Lower leg skin (tissue), 4 donors: ENCODE data around the gene PDZD2. TPM values are rescaled to one million over a fixed set of nuclear protein-coding genes. Genes with fewer than 3 reads are reported as not detected.
"Not testable (repeated sequence)": the region's sequence is repeated elsewhere in the genome, so short reads cannot be mapped to it uniquely, and the experiment has no call there.

Source experiments
- DNase-seq, 2 donors: peaks; one replicate each; pipeline ENCODE4 v3.0.0-alpha.2; 2019; ENCODE audit warnings: low spot score in 2 of 2
- H3K4me3 ChIP-seq: fragments of 200-600 bp; sonication (generic); 2 replicates; pipeline ENCODE4 v1.5.1; 2017; ENCODE audit warnings: mild to moderate bottlenecking, low read depth; ENCODE audit not compliant: poor library complexity, severe bottlenecking
- CTCF ChIP-seq, 3 donors: fragments of 450-650 bp; IDR thresholded peaks; one replicate each; pipeline ENCODE4 v1.5.1; 2016; ENCODE audit warnings: antibody characterized with exemption in 3 of 3, mild to moderate bottlenecking in 3 of 3, moderate library complexity in 2 of 3
- POLR2A ChIP-seq, 2 donors: fragments of 450-650 bp; IDR thresholded peaks; one replicate each; pipeline ENCODE4 v1.6.1; 2016 to 2017; ENCODE audit warnings: antibody characterized with exemption in 2 of 2, mild to moderate bottlenecking in 1 of 2, moderate library complexity in 1 of 2
- WGBS, 2 donors: methylation state at CpG; one replicate each; pipeline ENCODE4 v1.1.5; 2018; 5-methylcytosine and 5-hydroxymethylcytosine counted together
- intact Hi-C: fragments of 100-400 bp; cut with DNase I; formaldehyde crosslinking; loops from one replicate; pipeline ENCODE4 v1.15.0; 2023; ENCODE audit warnings: low total_unique reads
- total RNA-seq, 4 donors: library from RNA; depleted of rRNA; stranded (reverse); fragments of >200 nt; gene quantifications; one replicate each; pipeline ENCODE4 v1.1.0, GENCODE V29; 2016

Gene PDZD2
- total RNA-seq, 4 donors from 2014 or later: 102 to 150 (median 116) TPM

GRCh38 chr5:31965227-31965626, 326.3 kb downstream of the PDZD2 start:
- no peak overlapping the region for H3K4me3 ChIP-seq
- no peak for TF ChIP-seq POLR2A (IDR thresholded peaks at IDR 0.05)
- TF ChIP-seq CTCF (IDR thresholded peaks at IDR 0.05): no peak
- no peak for DNase-seq
- intact Hi-C loops: no loop called here
- WGBS, 2 donors: 88% methylated on average over 6 of the region's 6 CpGs

- TF ChIP-seq CTCF (IDR thresholded peaks at IDR 0.05): no peak
- H3K4me3 ChIP-seq: no peak overlapping the region
- no peak for DNase-seq
- intact Hi-C loops: no loop called here
- WGBS, 2 donors: 47 to 48% methylated on average over 5 of the region's 5 CpGs
Measured at GRCh38 chr5:31966936-31967335, 328.0 kb downstream of the PDZD2 start.

- WGBS, 2 donors: 20 to 36% methylated on average over 3 of the region's 3 CpGs
- intact Hi-C loops: no loop called here
- DNase-seq: no peak
- no peak overlapping the region for H3K4me3 ChIP-seq
- no peak for TF ChIP-seq CTCF (IDR thresholded peaks at IDR 0.05)
- TF ChIP-seq POLR2A (IDR thresholded peaks at IDR 0.05): no peak
Measured at GRCh38 chr5:31967461-31967860, 328.5 kb downstream of the PDZD2 start.

GRCh38 chr5:31972558-31972957, 333.6 kb downstream of the PDZD2 start:
- no peak overlapping the region for H3K4me3 ChIP-seq
- TF ChIP-seq POLR2A (IDR thresholded peaks at IDR 0.05) (no peak), CTCF (IDR thresholded peaks at IDR 0.05) (no peak)
- intact Hi-C loops: no loop called here
- no peak for DNase-seq

GRCh38 chr5:31975189-31975612, 336.3 kb downstream of the PDZD2 start:
- DNase-seq, H3K4me3 ChIP-seq, intact Hi-C loops: not testable (repeated sequence)
- 70 to 84% methylated on average over 5 of the region's 5 CpGs for WGBS, 2 donors

- intact Hi-C loops: no loop called here
- 90 to 94% methylated on average over 1 of the region's 1 CpG for WGBS, 2 donors
- no peak overlapping the region for H3K4me3 ChIP-seq
- no peak for DNase-seq
- TF ChIP-seq POLR2A (IDR thresholded peaks at IDR 0.05) (no peak), CTCF (IDR thresholded peaks at IDR 0.05) (no peak)
Measured at GRCh38 chr5:31976169-31976568, 337.2 kb downstream of the PDZD2 start.
